Panc1 (cell line): ENCODE results near the gene SMTNL2.

Experiments
- POLR2AphosphoS5 ChIP-seq: IDR thresholded peaks from 2 replicates; pipeline ENCODE4 v1.6.1; 2012; ENCODE audit warnings: mild to moderate bottlenecking, low read depth, low read length, moderate library complexity
- TCF7L2 ChIP-seq: IDR thresholded peaks from 2 replicates; pipeline ENCODE4 v1.6.1; 2011; ENCODE audit warnings: mild to moderate bottlenecking, low read depth, low read length, inconsistent platforms
- TF ChIP-seq, protein P1 (sequence below): fragments of 450-650 bp; IDR thresholded peaks from 2 replicates; pipeline ENCODE4 v1.5.1; 2017; ENCODE audit warnings: mild to moderate bottlenecking
- TF ChIP-seq, protein P2 (sequence below), 2 experiments: IDR thresholded peaks; 2 replicates each; pipeline ENCODE4 v1.6.1; 2011 to 2012; ENCODE audit warnings: low read depth in 2 of 2, control low read depth in 1 of 2, low read length in 1 of 2, mild to moderate bottlenecking in 1 of 2, moderate library complexity in 1 of 2; ENCODE audit not compliant: insufficient read depth in 1 of 2

DNA sequence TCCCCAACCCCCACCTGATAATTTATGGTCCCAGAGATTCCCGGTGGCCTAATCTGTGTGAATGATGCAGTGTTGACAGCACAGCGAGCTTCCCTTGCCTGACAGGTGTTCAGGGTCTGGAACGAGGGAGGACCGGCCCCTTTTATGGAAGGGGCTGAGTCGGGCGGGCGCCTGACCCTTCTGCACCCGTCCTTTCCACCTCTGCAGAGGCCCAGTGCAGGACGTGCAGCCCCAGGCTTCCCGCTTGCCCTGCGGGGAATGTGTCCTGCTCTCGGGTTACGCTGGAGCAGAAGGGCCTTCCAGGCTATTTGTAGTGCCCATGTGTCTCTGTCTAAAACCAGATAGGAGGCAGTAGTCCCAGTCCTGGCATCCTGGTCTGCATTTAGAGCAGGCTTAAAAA lies 16.2 kb downstream of the SMTNL2 start:
- TF ChIP-seq, protein P1, sequence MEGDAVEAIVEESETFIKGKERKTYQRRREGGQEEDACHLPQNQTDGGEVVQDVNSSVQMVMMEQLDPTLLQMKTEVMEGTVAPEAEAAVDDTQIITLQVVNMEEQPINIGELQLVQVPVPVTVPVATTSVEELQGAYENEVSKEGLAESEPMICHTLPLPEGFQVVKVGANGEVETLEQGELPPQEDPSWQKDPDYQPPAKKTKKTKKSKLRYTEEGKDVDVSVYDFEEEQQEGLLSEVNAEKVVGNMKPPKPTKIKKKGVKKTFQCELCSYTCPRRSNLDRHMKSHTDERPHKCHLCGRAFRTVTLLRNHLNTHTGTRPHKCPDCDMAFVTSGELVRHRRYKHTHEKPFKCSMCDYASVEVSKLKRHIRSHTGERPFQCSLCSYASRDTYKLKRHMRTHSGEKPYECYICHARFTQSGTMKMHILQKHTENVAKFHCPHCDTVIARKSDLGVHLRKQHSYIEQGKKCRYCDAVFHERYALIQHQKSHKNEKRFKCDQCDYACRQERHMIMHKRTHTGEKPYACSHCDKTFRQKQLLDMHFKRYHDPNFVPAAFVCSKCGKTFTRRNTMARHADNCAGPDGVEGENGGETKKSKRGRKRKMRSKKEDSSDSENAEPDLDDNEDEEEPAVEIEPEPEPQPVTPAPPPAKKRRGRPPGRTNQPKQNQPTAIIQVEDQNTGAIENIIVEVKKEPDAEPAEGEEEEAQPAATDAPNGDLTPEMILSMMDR, result no peak
- TF ChIP-seq POLR2AphosphoS5, result no peak
- TF ChIP-seq, protein P2, sequence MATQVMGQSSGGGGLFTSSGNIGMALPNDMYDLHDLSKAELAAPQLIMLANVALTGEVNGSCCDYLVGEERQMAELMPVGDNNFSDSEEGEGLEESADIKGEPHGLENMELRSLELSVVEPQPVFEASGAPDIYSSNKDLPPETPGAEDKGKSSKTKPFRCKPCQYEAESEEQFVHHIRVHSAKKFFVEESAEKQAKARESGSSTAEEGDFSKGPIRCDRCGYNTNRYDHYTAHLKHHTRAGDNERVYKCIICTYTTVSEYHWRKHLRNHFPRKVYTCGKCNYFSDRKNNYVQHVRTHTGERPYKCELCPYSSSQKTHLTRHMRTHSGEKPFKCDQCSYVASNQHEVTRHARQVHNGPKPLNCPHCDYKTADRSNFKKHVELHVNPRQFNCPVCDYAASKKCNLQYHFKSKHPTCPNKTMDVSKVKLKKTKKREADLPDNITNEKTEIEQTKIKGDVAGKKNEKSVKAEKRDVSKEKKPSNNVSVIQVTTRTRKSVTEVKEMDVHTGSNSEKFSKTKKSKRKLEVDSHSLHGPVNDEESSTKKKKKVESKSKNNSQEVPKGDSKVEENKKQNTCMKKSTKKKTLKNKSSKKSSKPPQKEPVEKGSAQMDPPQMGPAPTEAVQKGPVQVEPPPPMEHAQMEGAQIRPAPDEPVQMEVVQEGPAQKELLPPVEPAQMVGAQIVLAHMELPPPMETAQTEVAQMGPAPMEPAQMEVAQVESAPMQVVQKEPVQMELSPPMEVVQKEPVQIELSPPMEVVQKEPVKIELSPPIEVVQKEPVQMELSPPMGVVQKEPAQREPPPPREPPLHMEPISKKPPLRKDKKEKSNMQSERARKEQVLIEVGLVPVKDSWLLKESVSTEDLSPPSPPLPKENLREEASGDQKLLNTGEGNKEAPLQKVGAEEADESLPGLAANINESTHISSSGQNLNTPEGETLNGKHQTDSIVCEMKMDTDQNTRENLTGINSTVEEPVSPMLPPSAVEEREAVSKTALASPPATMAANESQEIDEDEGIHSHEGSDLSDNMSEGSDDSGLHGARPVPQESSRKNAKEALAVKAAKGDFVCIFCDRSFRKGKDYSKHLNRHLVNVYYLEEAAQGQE (IDR thresholded peaks at IDR 0.05; ENCODE audit: insufficient read depth in 1 of 2, low read depth in 2 of 2, low read length in 1 of 2), result no peak
- no peak for TF ChIP-seq TCF7L2
